ENCODE results near the gene PLCB1.

PLCB1 gene

DNA sequence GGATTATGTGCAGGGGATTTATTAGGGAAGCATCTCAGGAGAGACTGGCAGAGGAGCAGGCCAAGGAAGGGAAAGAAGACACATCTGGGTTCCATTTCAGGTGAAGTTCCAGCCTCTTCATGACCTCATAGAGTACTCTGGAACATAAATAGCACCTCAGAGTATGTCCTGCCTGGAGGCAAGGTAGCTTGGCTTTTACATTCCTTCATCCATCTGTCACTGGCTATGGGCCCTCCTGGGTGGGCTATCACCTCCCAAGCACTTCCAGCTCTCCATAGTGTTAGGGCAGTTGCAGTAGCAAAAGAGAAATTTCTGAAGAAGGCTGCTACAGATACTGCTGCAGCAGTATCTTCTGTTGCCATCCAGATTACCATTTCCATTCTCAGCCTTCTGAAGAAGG is 116.0 kb downstream of the PLCB1 start:
- no peak for DNase-seq

DNA sequence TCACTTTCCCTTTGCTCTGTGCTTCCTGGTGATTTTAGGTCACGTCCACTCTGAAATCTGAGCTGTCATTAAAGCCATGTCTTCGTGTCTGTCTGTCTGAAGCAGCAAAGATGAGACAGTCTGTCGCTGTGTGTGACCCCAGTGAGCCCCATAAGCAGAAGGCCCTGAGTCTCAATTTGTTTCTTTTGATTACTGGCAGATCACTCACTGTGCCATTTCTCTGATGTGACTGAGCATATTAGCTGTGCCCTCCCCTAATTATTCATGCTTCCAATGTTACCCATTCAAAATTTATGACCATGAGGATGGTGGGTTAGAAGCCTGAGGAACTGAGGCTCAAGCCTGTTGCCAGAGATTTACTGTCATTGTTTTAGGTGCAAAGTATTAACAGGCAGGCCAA is 117.6 kb downstream of the PLCB1 start:
- DNase-seq, result no peak

DNA sequence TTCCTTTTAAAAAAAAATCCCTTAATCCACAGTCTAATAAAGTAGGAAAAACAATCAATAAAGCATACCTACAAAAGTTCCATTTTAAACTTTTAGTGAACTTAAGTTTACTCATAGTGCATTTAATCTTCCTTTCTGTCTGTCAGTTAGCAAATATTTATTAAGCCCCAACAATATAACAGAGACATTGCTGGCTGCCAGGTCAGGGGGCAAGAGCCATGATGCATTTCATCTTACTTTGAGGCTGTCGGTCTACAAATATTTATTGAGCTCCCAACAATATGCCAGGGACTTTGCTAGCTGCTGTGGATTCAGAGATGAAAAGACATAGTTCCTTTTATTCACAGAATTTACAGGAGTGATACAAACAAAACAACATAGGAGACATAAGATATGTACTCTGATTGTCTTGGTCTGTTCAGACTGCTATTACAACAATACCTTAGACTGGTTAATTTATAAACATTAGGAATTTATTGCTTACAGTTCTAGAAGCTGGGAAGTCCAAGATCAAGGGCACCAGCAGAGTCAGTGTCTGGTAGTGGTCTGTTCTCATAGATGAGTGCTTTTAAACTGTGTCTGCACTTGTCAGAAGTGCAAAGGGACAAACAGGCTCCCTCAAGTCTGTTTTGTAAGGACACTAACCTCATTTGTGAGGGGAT is 118.6 kb downstream of the PLCB1 start:
- no peak for DNase-seq

DNA sequence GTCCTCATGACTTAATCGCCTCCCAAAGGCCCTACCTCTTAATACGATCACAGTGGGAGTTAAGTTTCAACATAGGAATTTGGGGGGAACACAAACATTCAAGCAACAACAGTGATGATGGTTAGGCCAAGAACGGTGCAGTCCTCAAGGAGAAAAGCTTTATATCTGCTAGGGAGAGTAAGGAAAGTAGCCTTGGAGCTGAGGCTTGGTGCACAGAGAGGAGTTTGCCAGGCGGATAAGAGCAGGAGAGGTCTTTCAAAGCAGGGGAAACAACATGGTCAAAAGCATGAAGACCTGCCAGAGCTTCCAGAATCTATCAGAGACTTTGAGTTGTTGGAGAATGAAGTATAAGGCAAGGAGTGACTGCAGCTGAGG is 119.1 kb downstream of the PLCB1 start:
- DNase-seq, result no peak

DNA sequence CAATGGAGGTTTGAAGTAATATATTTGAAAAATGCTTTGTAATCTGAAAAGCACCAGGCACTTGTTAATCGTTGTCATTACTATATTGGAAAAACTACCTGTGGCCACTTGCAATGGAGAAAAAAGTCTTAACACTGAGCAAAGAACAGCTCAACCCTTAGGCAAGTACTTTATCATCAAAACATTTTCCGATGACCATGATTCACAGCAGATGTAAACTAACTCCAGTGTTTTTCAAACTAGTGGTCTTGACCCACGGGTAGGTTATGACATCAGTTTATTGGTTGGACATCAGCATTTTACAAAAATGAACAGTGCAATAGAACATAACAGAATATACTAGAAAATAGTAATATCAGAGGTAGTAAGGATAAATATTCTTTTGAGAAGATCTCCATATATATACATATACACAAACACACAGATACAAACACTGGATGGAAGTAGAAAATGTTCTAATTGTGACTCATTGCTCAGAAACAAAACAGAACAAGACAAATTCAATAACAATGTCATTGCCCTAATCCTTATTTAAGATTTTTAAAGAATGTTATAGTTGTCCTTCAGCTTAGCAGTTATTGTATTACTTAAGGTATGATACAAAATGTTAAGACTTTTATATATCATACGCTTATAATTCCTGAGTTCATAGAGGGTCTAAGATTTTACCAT is 123.0 kb downstream of the PLCB1 start:
- DNase-seq, result no peak

DNA sequence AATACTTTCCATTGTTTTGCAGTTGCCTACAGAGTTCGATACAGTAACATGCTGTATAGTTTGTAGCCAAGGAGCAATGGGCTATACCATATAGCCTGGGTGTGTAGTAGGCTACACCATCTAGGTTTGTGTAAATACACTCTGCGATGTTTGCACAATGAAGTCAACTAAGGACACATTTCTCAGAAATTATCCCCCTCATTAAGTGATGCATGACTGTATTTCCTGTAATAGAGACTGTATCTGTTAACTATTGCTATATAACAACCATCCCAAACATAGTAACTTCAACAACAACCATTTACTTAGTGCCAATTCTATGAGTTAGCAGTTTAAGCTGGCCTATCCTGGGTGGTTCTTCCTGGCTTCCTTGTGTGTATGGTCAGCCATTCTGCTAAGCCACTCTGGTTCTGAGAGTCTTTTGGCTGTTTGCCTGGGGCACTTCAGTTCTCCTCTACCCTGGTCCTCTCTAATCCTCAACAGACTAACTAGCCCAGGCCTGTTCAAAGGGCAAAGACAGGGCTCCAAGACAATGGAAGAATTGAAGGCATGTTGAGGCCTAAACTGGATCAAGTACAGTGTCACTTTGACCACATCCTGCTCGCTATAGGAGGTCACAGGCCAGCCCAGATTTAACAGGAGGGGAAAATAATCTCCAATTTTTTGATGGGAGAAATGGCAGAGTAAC is 124.0 kb downstream of the PLCB1 start:
- peak; percentile 5 to 46 for DNase-seq

DNA sequence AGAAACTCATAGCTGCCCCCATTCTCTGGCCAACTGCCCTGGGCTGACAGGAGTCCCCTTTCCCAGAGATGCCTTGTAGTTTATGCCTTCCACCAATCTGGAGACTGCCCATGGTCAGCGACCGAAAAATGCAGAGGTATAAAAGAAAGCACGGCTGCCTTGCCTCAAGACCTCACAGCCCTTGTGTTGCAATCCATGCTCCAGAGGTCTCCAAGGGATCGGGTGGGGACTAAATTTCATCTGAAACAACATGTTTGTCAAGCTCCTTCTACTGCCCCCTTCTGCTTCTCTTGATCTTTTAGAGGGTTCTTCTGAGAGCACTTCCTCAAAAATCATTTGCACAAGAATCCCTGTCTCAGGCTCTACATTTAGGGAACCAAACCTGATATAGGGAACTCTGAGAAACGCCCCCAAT is 128.8 kb downstream of the PLCB1 start:
- no peak for DNase-seq

DNA sequence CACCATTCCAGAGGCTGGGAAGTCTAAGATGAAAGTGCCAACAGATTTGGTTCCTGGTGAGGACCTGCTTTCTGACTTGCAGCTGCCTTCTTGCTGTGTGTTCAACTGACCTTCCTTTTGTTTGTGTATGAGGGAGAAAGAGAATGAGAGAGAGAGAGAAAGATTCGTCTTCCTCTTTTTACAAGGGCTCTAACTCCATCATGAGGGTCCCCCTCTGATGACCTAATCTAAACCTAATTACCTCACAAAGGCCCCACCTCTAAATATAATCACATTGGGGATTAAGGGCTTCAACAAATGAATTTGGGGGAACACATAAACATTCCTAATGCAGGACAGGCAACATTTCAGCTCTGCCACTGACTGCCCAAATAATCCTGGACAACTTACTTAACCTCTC is 130.7 kb downstream of the PLCB1 start:
- DNase-seq, result no peak

DNA sequence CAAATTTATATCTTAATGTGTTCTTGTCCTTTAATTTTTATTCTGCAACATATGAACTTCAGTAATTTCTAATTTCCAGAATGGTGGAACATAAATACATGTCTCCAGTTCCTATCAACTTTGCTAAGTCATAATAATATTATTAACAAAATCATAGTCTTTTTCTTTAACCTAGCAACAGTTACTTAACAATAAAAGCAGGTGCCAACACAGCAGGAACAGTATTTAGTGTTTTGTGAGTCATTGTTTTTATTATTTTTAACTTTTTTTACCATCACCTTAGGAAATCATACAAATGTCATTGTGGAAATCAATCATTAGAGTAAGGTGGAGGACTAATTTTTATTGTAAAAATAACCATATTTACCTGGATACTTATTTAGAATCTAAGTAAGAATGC is 133.5 kb downstream of the PLCB1 start:
- no peak for DNase-seq

DNA sequence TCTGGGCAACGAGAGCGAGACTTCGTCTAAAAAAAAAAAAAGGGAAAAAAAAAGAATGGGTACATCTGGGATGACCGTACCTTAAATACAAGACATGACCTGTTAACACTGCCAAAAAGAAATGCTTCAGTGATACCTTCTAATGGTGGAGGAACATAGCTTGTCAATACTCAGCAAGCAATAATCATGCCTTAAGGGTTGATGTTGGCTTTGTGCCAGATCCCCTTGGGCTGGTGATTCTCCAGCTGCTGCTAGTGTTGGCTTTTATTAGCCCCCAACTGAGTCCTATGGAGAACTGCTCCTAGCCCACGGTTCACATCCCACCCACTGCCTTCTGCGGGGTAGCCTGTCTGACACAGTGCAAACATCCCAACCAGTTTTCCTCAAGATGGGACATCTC is 134.9 kb downstream of the PLCB1 start:
- DNase-seq, result no peak

DNA sequence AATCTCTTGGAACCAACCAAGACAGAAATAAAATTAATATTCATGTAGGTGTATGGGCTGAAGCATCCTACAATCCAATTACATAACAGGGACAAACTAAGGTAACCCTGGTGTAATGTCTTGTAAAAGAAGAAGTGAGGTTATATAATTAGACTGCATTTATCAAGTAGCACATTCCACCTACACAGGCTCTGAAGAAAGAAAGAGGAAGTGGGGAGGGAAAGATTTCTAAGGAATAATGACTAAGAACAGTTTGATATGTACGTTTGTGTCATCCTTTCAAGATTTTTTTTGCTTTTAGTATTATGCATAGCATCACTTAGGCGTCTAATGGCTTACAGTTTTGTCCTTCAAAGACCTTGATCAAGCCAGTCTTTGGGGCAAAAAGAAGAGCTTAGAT is 139.7 kb downstream of the PLCB1 start:
- DNase-seq, result no peak

DNA sequence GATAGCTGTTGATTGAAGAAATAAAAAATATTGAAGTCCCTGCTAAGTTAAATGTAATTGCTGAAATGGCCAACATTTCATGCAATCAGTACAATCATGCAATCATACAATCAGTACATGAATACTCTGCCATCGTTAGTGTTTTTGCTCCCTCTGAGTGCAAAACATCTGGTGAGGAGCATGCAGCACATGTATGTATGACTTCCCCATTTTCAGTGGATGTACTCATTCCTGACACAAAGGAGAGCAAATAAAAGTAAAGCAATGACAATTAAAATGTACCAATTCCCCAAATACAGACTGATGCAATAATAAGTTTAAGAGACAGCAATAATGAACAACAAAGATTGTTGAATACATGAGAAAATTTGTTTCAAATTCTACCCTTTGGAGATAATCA is 140.7 kb downstream of the PLCB1 start:
- no peak for DNase-seq

DNA sequence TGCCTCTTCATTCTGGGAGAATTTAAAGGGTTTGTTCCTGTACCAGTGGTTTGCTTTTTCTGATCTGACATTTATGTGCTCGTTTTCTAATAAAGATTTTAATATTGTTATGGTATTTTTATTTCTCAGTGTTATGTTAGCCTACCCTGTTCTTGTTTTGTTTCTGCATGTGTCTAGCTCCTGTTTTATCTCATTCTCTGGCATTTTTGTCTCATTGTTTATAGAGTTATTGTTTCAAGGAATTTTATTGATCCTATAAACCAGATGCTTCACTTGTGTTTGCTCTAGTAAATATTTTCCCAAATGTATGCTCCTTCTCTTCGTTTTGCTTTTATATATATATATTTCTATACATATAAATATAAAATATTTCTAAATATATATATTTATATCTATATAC is 152.8 kb downstream of the PLCB1 start:
- DNase-seq, result no peak

DNA sequence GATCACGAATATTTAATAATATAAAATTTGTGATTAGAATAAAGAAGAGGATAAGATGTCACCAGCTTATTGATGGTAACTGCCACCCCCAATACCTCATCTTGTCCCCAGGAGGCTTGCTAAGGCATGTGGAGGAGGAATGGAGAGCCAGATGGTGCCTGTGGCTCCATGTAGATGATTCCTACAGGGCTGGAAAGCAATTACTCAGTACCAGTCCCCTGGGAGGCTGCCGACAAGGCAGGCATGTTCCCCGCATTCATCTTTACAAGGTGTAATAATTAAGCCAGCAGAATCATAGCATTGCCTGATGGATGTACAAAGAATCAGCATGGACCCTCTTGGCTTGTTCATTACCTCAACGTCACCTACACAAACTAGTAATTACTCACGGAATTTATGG is 155.3 kb downstream of the PLCB1 start:
- peak; percentile 13 to 58 for DNase-seq

DNA sequence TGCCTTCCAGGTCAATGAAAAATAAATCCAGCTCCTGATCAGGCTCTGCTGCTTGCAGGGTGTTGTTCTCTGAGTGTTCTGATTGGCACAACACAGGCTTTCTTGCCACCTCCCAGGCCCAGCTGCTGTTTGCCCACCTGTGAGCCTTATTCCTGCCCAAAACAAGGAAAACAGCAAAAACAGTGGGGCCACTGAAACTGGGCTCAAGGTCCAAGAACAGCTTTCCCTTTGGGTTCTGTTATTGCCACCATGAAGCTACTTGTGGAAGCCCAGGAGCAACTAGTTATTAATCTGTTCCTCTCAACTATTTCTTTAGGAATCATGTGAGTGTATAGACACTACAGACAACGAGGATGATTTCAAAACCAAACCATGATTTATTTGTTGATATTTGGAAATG is 159.1 kb downstream of the PLCB1 start:
- no peak for DNase-seq

DNA sequence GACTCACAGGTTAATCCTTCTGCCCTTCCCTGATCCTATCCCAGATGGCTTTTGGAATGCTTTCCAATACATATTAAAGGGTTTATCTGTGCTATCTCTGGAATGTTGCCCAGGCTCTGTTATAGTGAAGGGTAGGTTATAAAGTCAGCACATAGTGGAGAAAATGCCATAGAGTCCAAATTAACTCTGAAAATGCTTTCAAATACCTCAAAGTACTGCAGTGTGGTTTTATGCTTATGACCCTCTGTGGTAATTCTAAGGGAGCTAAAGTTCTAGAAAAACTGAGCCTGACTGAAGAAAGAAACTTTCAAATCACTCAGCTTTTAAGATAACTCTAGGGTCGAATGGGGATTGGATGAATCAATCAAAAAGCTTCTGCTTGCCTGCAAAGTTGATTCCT is 159.8 kb downstream of the PLCB1 start:
- DNase-seq, result no peak

DNA sequence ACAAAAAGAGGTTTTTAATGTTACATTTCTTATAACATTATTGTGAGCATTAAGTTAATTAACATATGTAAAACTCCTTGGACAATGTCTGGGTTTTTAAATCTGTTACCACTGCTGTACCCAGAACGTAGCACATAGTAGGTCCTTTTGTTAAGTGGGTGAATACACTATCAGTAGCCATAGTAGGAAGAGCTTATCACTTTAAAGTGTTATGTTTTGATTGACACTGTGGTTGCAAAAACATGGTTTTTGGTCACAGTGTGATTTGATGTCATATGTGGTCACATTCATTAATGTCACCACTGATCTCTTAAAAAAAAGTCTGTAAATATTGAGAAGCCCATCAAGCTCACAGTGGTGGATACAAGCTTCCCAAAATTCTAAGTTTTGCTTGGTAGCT is 160.7 kb downstream of the PLCB1 start:
- no peak for DNase-seq

DNA sequence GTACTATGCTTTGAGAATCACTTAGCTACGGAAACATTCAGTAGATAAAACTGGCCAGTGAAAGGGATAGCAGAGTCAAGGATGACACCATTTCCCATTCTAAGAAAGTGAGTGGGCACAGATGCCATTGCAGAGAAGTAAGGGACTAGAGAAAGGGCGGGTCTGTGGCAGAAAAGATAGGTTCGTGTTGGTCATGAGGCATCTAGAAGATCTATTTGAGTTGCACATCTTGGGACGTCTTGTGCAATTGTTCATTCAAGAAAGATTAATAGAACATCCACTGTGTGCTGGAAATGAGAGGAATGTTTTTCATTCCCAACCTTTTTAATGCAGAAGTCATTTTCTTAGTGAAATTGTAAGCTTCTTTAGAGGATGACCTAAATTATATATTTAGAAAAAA is 161.7 kb downstream of the PLCB1 start:
- DNase-seq, result no peak

DNA sequence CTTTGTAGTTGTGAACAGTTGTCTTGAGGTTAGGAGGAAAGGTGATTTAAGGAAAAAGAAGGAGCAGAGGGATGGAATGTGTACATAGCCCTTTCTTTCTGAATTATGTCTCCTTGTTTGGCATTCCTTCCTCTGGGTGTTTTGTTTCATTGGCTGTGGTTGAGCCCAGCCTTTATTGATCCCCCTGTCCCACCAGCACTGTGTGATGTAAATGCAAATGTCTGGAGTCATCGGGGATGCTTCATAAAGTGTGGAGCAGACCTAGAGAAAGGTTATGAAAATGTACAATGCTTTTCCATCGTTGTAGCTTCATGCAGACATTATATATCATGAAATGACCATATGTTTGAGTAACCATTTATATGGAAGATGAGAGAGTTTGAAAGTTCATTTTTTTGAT is 164.5 kb downstream of the PLCB1 start:
- DNase-seq, result no peak

DNA sequence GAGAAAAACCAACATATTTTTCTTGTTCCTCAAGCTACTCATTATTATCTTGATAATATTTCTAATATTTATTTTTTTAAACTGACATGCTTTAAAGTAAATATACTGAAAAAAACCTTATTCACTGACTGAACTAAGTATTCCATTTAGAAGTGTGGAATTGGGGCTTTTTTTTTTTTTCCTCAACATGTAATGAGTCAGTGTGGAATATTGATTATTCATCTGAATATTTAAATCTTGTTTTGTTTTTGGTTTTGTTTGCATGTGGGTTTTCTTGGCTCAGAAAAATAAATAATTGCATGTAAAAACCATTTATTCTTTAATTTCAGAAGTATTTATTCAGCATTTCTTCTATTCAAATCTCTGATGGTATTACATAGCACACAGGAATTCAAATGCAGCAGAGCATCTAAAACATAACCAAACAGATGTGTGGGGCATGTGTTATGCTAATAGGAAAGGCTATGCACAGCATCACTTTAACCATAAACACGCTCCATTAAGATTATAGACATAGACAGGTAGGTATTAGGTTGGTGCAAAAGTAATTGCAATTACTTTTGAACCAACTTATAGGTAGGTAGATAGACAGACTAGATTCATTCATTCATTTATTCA is 166.5 kb downstream of the PLCB1 start:
- peak in 1 of 2 experiments; percentile 8 for DNase-seq

DNA sequence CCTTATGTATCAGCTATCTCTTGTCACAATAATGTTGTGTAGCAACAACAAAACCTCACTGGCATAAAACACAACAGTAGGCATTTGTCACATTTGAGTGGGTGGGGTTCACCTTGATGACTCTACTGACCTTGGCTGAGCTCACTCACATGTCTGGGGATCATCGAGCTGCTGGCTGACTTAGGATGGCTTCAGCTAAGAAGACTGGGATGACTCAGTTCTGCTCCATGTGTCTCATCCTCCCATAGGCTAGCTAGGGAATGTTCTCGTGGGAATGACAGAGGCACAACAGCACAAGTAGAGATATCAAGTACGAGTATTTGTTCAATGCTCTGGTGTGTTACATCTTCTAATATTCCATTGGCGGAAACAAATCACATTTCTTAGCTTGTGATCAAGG is 167.9 kb downstream of the PLCB1 start:
- DNase-seq, result no peak

DNA sequence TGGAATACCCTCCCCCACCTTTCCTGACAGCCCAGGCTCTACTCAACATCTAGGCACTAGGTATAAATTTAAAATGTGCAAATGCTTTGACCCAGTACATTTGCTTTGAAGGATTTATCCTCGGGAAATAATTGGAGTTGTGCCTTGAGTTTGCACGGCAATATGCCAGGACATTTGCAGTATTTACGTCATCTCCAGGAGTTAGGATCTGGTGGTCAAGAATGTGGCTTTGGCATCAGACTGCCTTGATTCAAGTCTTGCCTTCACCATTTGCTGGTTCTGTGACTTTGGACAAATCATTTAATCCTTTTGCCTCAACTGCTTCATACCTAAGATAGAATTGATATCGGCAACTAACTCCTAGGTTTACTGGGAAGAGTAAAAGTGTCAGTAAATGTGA is 169.6 kb downstream of the PLCB1 start:
- no peak for DNase-seq

DNA sequence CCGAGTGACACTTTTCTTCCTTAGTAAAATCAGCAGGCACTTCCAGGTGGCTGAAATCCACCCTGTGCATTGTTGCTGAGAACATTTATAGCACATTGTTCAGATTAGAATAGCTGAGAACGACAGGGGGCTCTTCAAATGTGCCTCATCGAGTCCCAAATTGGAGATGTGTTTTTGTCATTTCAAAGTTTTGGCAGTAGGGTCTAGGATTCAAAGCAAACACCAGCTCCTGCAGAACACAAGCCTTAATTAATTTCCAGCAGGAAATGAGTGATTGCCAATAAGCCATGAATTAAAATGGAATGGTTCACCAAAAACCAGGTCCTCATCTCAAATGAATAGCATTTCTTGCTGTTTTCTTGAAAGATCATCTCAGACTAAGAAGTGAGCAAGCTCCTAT is 171.6 kb downstream of the PLCB1 start:
- DNase-seq, result no peak

Measured in NCI-H526 (cell line).